ENCODE measurements around the gene FHOD3. TPM values are rescaled to one million over a fixed set of nuclear protein-coding genes. Genes with fewer than 3 reads are reported as not detected.
A peak's percentile ranks its signal among the peaks of the same experiment; 100 is the strongest.

Gene FHOD3
- total RNA-seq, 1 donor from 2014 or later: 33.3 TPM

DNA sequence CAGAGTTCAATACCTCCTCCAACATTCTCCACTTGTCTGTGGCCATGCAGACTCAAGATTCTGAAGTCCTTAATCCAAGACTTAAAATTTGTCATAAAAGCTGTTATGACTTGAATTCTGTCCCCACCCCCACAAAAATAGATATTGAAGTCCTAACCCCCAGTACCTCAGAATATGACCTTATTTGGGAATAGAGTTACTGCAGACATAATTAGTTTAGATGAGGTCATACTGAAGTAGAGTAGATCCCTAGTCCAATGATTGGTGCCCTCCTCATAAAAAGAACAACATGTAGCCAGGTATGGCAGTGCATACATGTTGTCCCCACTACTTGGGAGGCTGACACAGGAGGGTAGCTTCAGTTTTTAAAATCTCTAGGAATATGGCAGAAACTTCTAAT is 522.1 kb downstream of the FHOD3 start:
- no peak for ATAC-seq
- DNase-seq (ENCODE audit: low spot score): no peak
- intact Hi-C loops (cut with DNase I): loop anchor here (10.0 kb wide), 1 partner anchor 1295 kb away; no protein-coding TSS in a partner anchor

DNA sequence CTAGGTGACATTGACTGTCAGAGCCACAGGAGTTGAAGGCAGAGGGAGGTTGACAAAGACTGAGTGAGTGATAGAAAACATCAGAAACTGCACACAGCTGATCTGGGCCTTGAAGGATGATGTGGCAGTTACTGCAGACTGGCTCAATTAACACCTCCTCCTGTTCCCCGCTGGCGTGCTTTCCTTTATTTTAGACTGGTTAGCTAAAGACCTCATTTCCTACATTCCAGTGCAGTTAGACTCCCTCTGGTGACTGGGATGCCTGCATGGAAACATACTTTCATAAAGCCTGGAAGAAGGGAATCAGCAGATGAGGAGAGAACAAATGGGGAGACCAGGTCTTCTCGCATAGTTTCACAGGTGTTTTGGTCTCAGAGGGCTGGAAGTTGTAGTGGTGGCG is 524.2 kb downstream of the FHOD3 start:
- no peak for DNase-seq (ENCODE audit: low spot score)
- ATAC-seq: no peak
- intact Hi-C loops (cut with DNase I): loop anchor here (10.0 kb wide), 1 partner anchor 1297 kb away; no protein-coding TSS in a partner anchor

DNA sequence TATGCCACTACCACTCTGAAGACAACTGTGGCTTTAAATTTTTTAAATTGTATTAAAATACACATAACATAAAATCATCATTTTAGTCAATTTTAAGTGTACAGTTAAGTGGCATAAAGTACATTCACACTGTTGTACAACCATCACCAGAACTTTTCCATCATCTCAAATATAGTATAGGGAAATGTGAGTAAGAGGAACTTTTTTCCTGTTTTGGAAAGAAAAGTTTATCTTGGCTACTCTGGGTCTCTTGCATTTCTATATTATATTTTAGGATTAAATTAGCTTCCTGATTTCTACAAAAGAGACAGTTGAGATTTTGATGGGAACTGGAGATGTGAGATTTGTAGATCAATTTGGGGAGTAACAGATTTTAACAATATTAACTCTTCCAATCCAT is 528.0 kb downstream of the FHOD3 start:
- intact Hi-C loops (cut with DNase I): loop anchor here (10.0 kb wide), 1 partner anchor 1301 kb away; no protein-coding TSS in a partner anchor
- DNase-seq (ENCODE audit: low spot score): no peak
- ATAC-seq: no peak

DNA sequence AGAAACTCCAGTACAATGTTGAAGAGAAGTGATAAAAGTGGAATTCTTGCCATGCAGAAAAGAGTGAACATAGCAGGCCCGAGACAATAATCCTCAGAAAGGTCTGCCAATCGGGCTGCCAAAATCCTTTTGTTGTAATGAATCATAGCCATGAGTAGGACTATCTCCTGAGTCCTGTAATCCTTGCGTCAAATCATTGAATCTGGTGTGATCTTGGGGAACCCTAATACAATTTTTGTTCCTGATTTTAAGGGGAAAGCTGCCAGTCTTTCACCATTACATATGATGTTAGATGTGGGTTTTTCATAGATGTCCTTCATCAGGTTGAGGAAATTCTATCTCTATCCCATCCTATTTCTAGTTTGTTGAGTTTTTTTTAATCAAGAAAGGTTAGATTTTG is 529.0 kb downstream of the FHOD3 start:
- intact Hi-C loops (cut with DNase I): loop anchor here (10.0 kb wide), 1 partner anchor 1302 kb away; no protein-coding TSS in a partner anchor
- ATAC-seq (no peak), DNase-seq (ENCODE audit: low spot score) (no peak)

DNA sequence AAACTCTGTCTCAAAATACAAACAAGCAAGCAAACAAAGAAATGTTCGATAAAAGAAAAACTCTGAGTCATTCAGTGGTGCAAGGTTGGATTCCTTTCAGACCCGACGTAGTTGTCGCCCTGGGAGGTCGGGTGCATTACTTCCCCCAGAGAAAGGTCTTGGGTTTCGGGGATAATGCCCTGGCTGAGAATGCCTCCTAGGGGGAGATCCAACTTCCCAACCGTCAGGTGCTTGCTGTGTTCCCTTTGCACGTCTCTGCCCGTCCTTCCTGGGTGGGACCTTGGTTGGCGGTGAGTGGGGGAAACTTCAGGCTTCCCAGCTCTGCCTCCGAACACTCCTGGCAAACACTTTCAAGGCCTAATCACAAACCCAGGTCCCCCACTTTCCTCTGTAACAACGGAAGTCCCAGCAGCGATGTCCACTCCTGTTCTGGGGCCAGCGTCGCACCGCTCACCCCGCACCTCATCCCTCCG is 530.7 kb downstream of the FHOD3 start:
- intact Hi-C loops (cut with DNase I): loop anchor here (10.0 kb wide), 1 partner anchor 1303 kb away; no protein-coding TSS in a partner anchor

DNA sequence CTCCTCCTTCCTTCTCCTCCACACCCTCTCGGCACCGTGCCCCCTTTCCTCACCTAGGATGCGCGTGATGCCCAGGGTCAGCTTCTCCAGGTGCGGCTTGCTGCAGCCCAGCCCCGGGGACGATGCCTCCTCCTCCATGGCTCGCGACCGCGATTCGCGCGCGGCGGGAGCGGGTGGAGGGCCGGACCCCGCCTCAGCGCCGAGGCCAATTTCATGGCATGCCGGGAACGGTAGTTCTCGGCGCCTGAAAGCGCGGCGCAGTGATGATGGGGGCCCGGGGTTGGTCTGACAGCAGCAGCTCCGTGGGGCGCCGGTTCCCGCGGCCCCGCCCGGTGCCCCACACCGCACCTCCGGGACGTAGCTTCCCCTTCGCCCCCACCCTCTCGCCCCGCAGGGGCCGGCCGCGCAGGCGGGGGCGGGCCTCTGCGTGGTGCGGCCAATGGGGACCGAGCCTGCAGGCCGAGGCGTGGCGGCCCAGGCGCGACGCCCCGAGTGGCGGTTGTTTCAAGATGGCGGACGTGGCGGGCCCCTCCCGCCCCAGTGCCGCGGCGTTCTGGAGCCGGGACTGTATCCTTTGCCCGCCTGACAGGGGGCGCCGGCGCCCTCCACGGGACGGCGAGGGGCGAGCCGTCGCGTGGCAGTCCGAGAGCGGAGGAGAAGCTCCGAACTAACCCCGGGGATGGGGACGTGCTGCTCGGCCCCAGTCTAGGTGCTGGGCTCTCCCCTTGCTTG is 531.3 kb downstream of the FHOD3 start, which contains the start of the genes KIAA1328 and TPGS2:
Gene KIAA1328, plus strand, starts transcription at position 498 of the 732 bp plus-strand sequence. Its CDS starts 12 bp downstream, at position 510.
Gene TPGS2, minus strand, starts transcription at position 373 of the 732 bp plus-strand sequence. Its CDS starts 235 bp downstream, at position 138.
- peak; percentile 96 for ATAC-seq
- intact Hi-C loops (cut with DNase I): loop anchor here (10.0 kb wide), 1 partner anchor 1304 kb away; no protein-coding TSS in a partner anchor
- peak; percentile 89 for DNase-seq (ENCODE audit: low spot score)

More for the DNA sequence above, 530.7 kb downstream of the FHOD3 start:
- ATAC-seq: peak; percentile 31
- DNase-seq (ENCODE audit: low spot score): peak; percentile 60

Other genes with a start within 250 kb of the FHOD3 start
- gene RPRD1A, start 230.2 kb upstream of the FHOD3 start, total RNA-seq: 58.1 TPM
- gene SLC39A6, start 168.4 kb upstream of the FHOD3 start, total RNA-seq: 41.1 TPM
- 109 TPM for gene ELP2, start 167.8 kb upstream of the FHOD3 start, total RNA-seq
- 6.4 TPM for gene MOCOS, start 110.2 kb upstream of the FHOD3 start, total RNA-seq